K562 (cell line): Measurements from ENCODE around the gene UNC45A. TPM values are rescaled to one million over a fixed set of nuclear protein-coding genes. Genes with fewer than 3 reads are reported as not detected.

Experiments used
- ARID3B ChIP-seq: fragments of 250-450 bp; sonication (Bioruptor Pico); IDR thresholded peaks from 2 replicates; pipeline ENCODE4 v1.4.0; 2020; ENCODE audit warnings: borderline replicate concordance
- DEAF1 ChIP-seq: fragments of 450-650 bp; formaldehyde crosslinking; IDR thresholded peaks from 2 replicates; pipeline ENCODE4 v1.4.0; 2020; ENCODE audit warnings: mild to moderate bottlenecking, moderate library complexity
- FOXM1 ChIP-seq, 2 experiments: fragments of 450-650 bp in 1 of 2; sonication (generic) in 1 of 2; formaldehyde crosslinking in 1 of 2; IDR thresholded peaks; 2 replicates each; pipeline versions ENCODE4 v1.6.1 to v1.9.0; 2017 to 2022; ENCODE audit warnings: low read depth in 2 of 2, mild to moderate bottlenecking in 2 of 2, missing genetic modification reagents in 1 of 2, moderate library complexity in 1 of 2
- HCFC1 ChIP-seq: IDR thresholded peaks from 2 replicates; pipeline ENCODE4 v1.6.1; 2012; ENCODE audit warnings: low read depth, low read length, improper control_type of control experiment
- IFI16 ChIP-seq: fragments of 250-450 bp; sonication (Bioruptor Pico); IDR thresholded peaks from 2 replicates; pipeline ENCODE4 v2.1.2; 2022; ENCODE audit warnings: mild to moderate bottlenecking, inconsistent platforms
- KLF16 ChIP-seq: IDR thresholded peaks from 2 replicates; pipeline ENCODE4 v1.6.1; 2016; ENCODE audit warnings: antibody characterized with exemption
- MCM7 ChIP-seq, 2 experiments: fragments of 450-650 bp; IDR thresholded peaks; 2 replicates each; pipeline ENCODE4 v1.6.1; 2016 to 2018
- MNT ChIP-seq, 2 experiments: fragments of 450-650 bp; conservative IDR thresholded peaks; 2 replicates each; pipeline ENCODE4 v1.6.1; 2017; ENCODE audit warnings: mild to moderate bottlenecking in 2 of 2, moderate library complexity in 2 of 2
- MXI1 ChIP-seq: IDR thresholded peaks from 2 replicates; pipeline ENCODE4 v1.6.1; 2011; ENCODE audit warnings: low read depth, mild to moderate bottlenecking, improper control_type of control experiment, low read length
- NFRKB ChIP-seq: fragments of 450-650 bp; IDR thresholded peaks from 2 replicates; pipeline ENCODE4 v1.6.1; 2016; ENCODE audit warnings: low read depth
- NR4A1 ChIP-seq, 2 experiments: fragments of 250-450 bp in 1 of 2; fragments of 450-650 bp in 1 of 2; sonication (Bioruptor Pico) in 1 of 2; IDR thresholded peaks; 2 replicates each; pipeline versions ENCODE4 v1.4.0 to v1.6.1; 2016 to 2020; ENCODE audit warnings: mild to moderate bottlenecking in 2 of 2, missing compliant biosample characterization in 1 of 2, missing genetic modification characterization in 1 of 2, moderate library complexity in 1 of 2
- PHB ChIP-seq: fragments of 250-450 bp; sonication (Bioruptor Pico); IDR thresholded peaks from 2 replicates; pipeline ENCODE4 v1.5.0; 2021
- SOX6 ChIP-seq: fragments of 450-650 bp; IDR thresholded peaks from 2 replicates; pipeline ENCODE4 v1.6.1; 2014; ENCODE audit warnings: mild to moderate bottlenecking
- STAT5B ChIP-seq: fragments of 250-450 bp; sonication (Bioruptor Pico); IDR thresholded peaks from 2 replicates; pipeline ENCODE4 v1.8.0; 2021; ENCODE audit warnings: mild to moderate bottlenecking, inconsistent platforms
- THRAP3 ChIP-seq: fragments of 450-650 bp; IDR thresholded peaks from 2 replicates; pipeline ENCODE4 v1.6.1; 2016; ENCODE audit warnings: mild to moderate bottlenecking, inconsistent platforms, borderline replicate concordance
- ZBTB1 ChIP-seq: sonication (generic); formaldehyde crosslinking; IDR thresholded peaks from 2 replicates; pipeline ENCODE4 v1.8.1; 2023; ENCODE audit warnings: missing genetic modification reagents, low read depth, mild to moderate bottlenecking, borderline replicate concordance
- ZNF140 ChIP-seq: fragments of 250-450 bp; sonication (Bioruptor Pico); IDR thresholded peaks from 2 replicates; pipeline ENCODE4 v1.8.0; 2021; ENCODE audit warnings: moderate library complexity, mild to moderate bottlenecking, inconsistent platforms
- ZNF232 ChIP-seq: sonication (generic); formaldehyde crosslinking; IDR thresholded peaks from 2 replicates; pipeline ENCODE4 v1.8.0; 2022; ENCODE audit warnings: mild to moderate bottlenecking, missing genetic modification reagents
- ZNF655 ChIP-seq: fragments of 250-450 bp; sonication (Bioruptor Pico); IDR thresholded peaks from 2 replicates; pipeline ENCODE4 v1.5.0; 2021
- polyA plus RNA-seq, 8 experiments: library from polyadenylated mRNA; depleted of rRNA in 4 of 8; stranded (reverse) in 5 of 8; unstranded in 3 of 8; fragments of >200 nt; fragmentation: Nextera tagmentation in 2 of 8; fragmentation: Illumina TruSeq in 1 of 8; extraction: Ambion mirVana in 2 of 8; extraction: Trizol in 1 of 8; gene quantifications; 2 replicates each; pipeline versions ENCODE4 v1.2.1 to v1.2.3, GENCODE V29; 2011 to 2014; ENCODE audit warnings: inconsistent platforms in 1 of 8, missing spikeins in 1 of 8
- total RNA-seq, 7 experiments: library from RNA; depleted of rRNA in 6 of 7; stranded (reverse); fragments of >200 nt in 6 of 7; fragmentation: Illumina TruSeq in 2 of 7; extraction: Trizol in 2 of 7; gene quantifications; 2 replicates each; pipeline versions ENCODE4 v1.2.1 to v1.2.3, GENCODE V29; 2011 to 2021; ENCODE audit warnings: low replicate concordance in 1 of 7

Gene UNC45A
- total and polyA plus RNA-seq, 9 of the 15 experiments (the other 6 are each of a cell fraction or from before 2014, with no cell fraction given): 22.4 to 79.3 (median 43.7) TPM

- TF ChIP-seq NR4A1 (CRISPR knock-in tag; IDR thresholded peaks at IDR 0.05) (no peak), NR4A1 (tag; IDR thresholded peaks at IDR 0.05) (no peak), HCFC1 (no peak), FOXM1 (IDR thresholded peaks at IDR 0.05; ENCODE audit: low read depth) (no peak; the same call in 1 of the 2 replicates), FOXM1 (CRISPR knock-in tag; IDR thresholded peaks at IDR 0.05; ENCODE audit: low read depth) (no peak), ZNF140 (no peak), ZBTB1 (CRISPR knock-in tag) (no peak), KLF16 (peak; percentile 75), MXI1 (0 out of 2 replicates have a peak, but pooled peaks have one; percentile 24), PHB (CRISPR knock-in tag) (no peak), SOX6 (peak; percentile 51; the same call in 1 of the 2 replicates), STAT5B (CRISPR knock-in tag) (no peak), ZNF655 (no peak), NFRKB (no peak), ARID3B (CRISPR knock-in tag) (no peak), IFI16 (CRISPR knock-in tag) (no peak), THRAP3 (no peak), MCM7 (IDR thresholded peaks at IDR 0.05) (no peak), ZNF232 (CRISPR knock-in tag) (no peak), DEAF1 (CRISPR knock-in tag) (peak; percentile 40; the same call in 1 of the 2 replicates), MNT (conservative IDR thresholded peaks at IDR 0.05) (peak in 1 of 2 experiments; percentile 49; a peak in 1 of 4 replicates)
These were observed 39.4 kb upstream of the UNC45A start (continued) for GRCh38 chr15:90895571-90896117.
